Gastrocnemius medialis (tissue), 4 donors: Measurements from ENCODE around the gene P2RY14.

Experiments used
- CTCF ChIP-seq, 5 experiments: fragments of 450-650 bp in 3 of 5; fragments of 200-600 bp in 2 of 5; sonication (generic) in 2 of 5; IDR thresholded peaks in 4 of 5; conservative IDR thresholded peaks in 1 of 5; 1 replicate in 4 of 5; 2 replicates in 1 of 5; pipeline ENCODE4 v1.5.1; 2016 to 2019; ENCODE audit warnings: antibody characterized with exemption in 5 of 5, mild to moderate bottlenecking in 3 of 5, moderate library complexity in 3 of 5
- POLR2A ChIP-seq, 2 donors: fragments of 450-650 bp; IDR thresholded peaks; one replicate each; pipeline ENCODE4 v1.6.1; 2017; ENCODE audit warnings: antibody characterized with exemption in 2 of 2, mild to moderate bottlenecking in 2 of 2, moderate library complexity in 2 of 2

DNA sequence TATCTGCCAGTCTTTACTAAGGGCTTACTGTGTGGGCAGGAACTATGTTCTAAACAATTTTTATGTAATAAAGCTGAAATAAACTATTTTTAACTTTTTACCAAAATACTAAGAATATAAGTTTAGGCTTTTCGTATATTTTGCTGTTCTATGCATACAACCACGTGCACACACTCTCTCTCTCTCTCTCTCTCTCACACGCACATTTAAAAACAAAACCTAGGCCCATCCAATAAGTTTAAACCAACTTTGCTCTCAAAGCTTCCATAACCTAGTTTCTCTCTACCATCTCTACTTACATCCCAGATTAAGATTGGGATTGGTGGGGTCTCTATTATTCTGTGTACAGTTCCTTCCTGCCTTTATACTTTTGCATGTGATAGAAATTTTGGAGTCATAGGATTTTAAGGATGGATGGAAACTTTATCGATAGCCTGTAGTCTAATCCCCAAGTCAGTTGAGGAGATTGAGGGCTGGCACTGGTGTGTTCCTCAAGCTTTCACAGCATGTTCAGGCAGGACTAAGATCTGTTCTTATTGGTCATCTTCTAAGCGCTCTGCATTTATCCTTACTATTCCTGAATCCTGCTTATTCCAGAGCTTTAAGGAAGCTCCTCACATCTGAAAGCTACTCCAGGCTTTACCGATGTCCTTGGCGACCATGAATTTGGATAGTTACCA lies 77.2 kb downstream of the P2RY14 start:
- TF ChIP-seq CTCF (IDR thresholded peaks at IDR 0.05 in 4 of 5, conservative IDR thresholded peaks at IDR 0.05 in 1 of 5): no peak
- no peak for TF ChIP-seq POLR2A (IDR thresholded peaks at IDR 0.05)
